PC-9 (cell line): ENCODE measurements around the gene FGF11.

Experiments used
- CTCF ChIP-seq: fragments of 200-600 bp; sonication (generic); conservative IDR thresholded peaks from 2 replicates; pipeline ENCODE4 v1.6.1; 2017; ENCODE audit warnings: mixed run types, antibody characterized with exemption, mild to moderate bottlenecking, moderate library complexity
- EZH2 ChIP-seq: fragments of 200-600 bp; sonication (generic); IDR thresholded peaks from 2 replicates; pipeline ENCODE4 v1.8.0; 2017; ENCODE audit warnings: antibody characterized with exemption, low read depth

GRCh38 chr17:7416323-7416722 is 23.0 kb upstream of the FGF11 start:
- no peak for TF ChIP-seq CTCF
- no peak for TF ChIP-seq EZH2
